ENCODE measurements around the gene TXNDC17.
"Not testable (repeated sequence)": the region's sequence is repeated elsewhere in the genome, so short reads cannot be mapped to it uniquely, and the experiment has no call there.

Gene TXNDC17

DNA sequence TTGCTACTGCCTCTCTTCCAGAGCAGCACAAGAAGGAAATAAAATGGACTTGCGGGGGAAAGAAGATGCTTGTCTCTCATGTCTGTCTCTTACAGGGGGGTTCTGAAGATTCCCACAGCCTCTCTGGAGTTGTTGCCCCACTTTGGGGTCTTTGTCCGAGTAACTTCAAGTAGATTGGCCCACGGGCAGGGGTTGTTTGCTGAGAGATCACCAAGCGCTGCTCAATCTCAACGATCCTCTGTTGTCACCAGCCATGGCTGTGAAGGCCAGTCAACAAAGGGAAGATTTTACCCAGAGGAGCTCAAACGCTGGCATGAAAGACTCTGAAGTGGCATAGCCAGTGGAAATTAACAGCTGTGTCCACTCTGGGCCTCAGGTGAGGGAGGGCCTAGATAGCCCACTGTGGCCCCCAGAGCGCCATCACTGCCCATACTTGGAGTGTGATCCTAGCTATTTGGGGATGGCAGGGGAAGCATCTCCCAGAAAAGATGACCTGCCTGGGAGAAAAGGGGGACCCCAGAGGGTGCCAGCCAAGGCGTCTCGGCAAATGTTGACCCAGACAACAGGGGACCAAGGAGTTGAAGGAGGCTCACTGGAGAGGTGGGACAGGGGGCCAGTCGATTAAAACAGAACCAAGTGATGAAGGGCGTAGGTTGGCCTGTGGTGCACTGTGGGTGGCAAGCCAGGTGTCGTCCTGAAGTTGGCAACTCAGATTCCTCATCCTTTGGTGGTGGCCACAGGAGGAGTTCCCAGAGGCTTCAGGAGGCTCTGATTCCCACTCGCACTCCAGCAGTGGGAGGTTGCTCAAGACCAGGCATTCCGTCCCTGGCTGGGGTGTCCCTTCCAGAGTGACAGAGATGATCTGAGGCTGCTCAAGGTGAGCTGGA lies 44.3 kb downstream of the TXNDC17 start:
- no peak for DNase-seq

DNA sequence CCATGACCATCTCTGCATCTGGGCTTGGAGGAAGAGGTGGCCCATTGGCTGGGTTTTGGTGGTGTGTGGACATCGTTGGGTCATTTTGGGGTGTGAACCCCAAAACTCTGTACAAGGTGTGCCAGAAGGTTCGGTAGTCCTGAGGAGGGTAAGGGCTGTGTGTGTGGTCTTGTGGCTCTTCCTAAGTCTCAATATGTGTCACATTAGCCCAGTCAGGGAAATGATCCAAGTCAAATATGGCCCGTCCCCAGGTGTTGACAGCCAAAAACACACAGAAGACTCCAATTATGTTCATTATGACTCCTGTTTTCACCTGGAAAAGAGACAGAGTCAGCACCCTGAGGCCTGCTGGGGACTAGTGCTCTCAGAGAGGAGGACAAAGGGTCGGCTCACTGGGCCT lies 45.2 kb downstream of the TXNDC17 start:
- DNase-seq, result no peak

DNA sequence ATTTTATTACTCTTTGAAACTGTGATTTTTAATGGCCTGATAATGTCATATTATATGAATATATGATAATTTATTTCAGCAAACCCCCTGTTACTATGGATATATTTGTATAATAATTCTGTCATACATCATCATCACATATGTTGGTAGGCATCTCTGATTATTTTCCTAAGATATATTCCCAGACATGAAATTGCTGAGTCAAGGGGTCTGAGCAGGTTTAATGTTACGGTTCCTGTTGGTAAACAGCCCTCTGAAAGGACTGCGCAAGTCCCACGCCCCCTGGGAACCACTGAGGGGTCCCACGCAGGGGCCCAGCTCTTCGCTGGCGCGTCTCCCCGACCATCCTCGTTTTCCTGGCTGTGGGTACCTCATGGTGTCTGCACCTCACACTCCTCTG lies 48.1 kb downstream of the TXNDC17 start:
- no peak for DNase-seq

DNA sequence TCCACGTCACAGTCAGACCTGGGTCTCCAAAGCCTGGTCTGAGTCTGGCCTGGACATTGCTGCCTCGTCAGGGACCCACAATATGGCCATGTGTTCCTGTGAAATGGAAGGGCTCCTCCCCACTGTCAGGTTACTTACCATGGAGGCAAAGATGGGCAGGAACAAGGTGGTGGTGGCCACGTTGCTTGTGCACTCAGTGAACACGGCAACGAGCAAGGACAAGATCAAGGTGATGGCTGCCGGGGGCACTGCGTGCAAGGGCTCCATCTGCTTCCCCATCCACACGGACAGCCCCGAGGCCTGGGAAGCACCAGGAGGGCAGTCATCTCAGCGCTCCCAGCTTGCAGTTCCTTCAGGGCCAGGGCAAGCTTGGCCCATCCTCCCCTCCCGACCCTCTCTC lies 49.8 kb downstream of the TXNDC17 start:
- no peak for DNase-seq

DNA sequence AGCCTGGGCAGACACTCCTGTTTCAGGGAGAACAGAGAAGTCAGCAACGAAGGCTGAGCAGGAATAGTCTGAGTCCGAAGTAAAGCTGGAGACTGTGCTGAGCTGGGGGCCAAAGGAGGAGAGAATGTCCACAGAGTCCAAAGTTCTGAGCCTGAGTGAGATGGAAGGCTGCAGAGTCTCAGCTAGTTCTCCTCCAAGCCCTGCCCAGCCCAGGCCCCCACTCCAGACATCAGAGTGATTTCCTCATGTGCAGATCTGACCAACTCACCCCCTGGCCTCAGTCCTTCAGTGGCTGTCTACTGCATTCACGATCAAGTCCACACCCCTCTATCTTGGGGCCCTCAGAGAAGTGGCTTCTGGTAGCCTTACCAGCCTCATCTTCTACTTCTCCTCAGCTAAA lies 50.7 kb downstream of the TXNDC17 start:
- no peak for DNase-seq

DNA sequence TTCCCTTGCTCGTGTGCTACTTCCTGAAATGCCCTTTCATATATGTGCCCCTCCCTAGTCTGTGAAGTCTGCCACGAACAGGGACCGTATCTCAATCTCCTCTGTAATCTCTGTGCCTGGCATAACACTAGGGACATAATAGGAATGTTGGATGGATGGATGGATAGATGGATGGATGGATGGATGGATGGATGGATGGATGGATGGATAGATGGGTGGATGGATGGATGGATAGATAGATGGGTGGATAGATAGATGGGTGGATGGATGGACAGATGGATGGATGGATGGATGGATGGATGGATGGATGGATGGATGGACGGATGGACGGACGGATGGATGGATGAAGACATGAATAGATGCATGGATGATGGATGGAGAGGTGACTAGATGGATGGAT lies 51.1 kb downstream of the TXNDC17 start:
- DNase-seq, result not testable (repeated sequence)

Data from activated CD8-positive, alpha-beta memory T cell treated with anti-CD3 and anti-CD28 coated beads, Interleukin-2, amount 50 U/mL, for 48 hours (primary cell).